Activated gamma-delta T cell treated with Interleukin-2 at 50 U/mL for 16 hours (primary cell): Measurements from ENCODE around the gene MAP3K21.

Source experiments
- DNase-seq: peaks from one replicate; pipeline ENCODE4 v3.0.0-alpha.2; 2020

MAP3K21 gene

GRCh38 chr1:233360525-233361102 lies 33.1 kb downstream of the MAP3K21 start:
- no peak for DNase-seq

- no peak for DNase-seq
Observed at GRCh38 chr1:233361876-233362275, 34.4 kb downstream of the MAP3K21 start.

GRCh38 chr1:233362743-233363142 lies 35.2 kb downstream of the MAP3K21 start:
- no peak for DNase-seq

GRCh38 chr1:233364026-233364425 lies 36.5 kb downstream of the MAP3K21 start:
- no peak for DNase-seq

- DNase-seq: no peak
Observed at GRCh38 chr1:233364695-233365539, 37.4 kb downstream of the MAP3K21 start.

GRCh38 chr1:233366575-233366974 lies 39.1 kb downstream of the MAP3K21 start:
- DNase-seq: no peak

GRCh38 chr1:233367057-233367803 lies 39.7 kb downstream of the MAP3K21 start:
- DNase-seq: no peak

GRCh38 chr1:233368106-233368788 lies 40.7 kb downstream of the MAP3K21 start:
- DNase-seq: no peak

GRCh38 chr1:233368789-233369130 lies 41.2 kb downstream of the MAP3K21 start:
- DNase-seq: no peak

GRCh38 chr1:233372218-233373120 lies 44.9 kb downstream of the MAP3K21 start:
- no peak for DNase-seq

- DNase-seq: no peak
Observed at GRCh38 chr1:233373226-233373625, 45.7 kb downstream of the MAP3K21 start.

GRCh38 chr1:233375653-233376052 lies 48.1 kb downstream of the MAP3K21 start:
- DNase-seq: no peak

GRCh38 chr1:233376382-233377110 lies 49.0 kb downstream of the MAP3K21 start:
- no peak for DNase-seq

- no peak for DNase-seq
Observed at GRCh38 chr1:233379869-233380438, 52.4 kb downstream of the MAP3K21 start.

- DNase-seq: no peak
Observed at GRCh38 chr1:233381806-233382205, 54.3 kb downstream of the MAP3K21 start.

GRCh38 chr1:233383984-233384383 lies 56.5 kb downstream of the MAP3K21 start:
- no peak for DNase-seq

- DNase-seq: no peak
Observed at GRCh38 chr1:233386336-233386735, 58.8 kb downstream of the MAP3K21 start.

GRCh38 chr1:233387585-233387984 lies 60.1 kb downstream of the MAP3K21 start:
- no peak for DNase-seq

- DNase-seq: no peak
Observed at GRCh38 chr1:233389169-233389568, 61.6 kb downstream of the MAP3K21 start.

GRCh38 chr1:233389893-233390292 lies 62.4 kb downstream of the MAP3K21 start:
- no peak for DNase-seq
